Activated CD8-positive, alpha-beta memory T cell treated with anti-CD3 and anti-CD28 coated beads, Interleukin-2, amount 50 U/mL, for 24 hours (primary cell): ENCODE measurements around the gene PACS1.

Experiments
- DNase-seq: peaks from one replicate; pipeline ENCODE4 v3.0.0-alpha.2; 2020; ENCODE audit errors: extremely low read depth

The PACS1 gene

DNA sequence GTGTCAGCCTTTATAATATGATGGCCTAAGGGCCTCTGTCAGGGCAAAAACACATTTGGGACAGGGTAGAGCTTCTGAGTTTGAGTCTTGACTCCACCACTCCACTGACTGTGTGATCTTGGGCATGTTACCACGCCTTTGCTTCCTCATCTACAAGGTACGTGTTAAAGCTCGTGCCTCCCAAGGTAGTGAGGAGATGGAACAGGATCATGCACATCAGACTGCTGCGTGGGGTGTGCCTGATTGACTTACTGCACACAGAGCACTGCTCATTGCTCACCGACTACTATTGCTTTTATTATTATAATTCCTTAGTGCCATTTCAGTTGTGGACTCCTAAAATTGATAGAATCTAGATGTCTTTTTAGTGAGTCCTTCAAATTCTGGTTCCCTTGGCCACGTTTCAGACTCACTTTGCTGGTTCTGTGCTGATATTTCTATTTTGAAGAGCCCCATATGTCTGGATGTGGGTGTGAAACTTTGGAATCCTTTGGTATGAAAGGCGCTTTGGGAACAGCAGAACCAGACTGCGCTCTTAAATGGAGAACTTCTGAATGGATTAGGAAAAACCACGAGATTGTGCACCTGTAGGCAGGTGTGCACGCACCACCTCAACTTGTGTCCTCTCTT, 154.3 kb downstream of the PACS1 start:
- no peak for DNase-seq

DNA sequence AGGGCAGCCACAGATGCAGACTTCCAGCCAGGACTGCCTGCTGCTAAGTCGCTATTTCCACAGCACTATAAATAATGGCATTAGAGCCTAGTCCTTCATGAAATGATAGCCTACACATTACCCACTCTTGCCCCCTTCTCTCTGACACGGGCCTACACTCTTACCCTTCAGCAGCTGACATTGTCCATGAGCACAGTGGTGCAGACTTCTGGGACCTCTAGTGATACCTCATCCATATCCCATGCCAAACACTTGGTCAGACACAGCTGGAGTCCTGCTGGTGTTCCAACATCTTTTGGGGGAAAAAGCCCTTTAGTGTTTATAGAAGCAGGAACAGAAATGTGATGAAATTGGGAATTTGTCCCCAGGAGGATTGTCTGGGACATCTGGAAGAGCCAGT, 155.0 kb downstream of the PACS1 start:
- DNase-seq = no peak

GRCh38 chr11:66226101-66226500, 156.0 kb downstream of the PACS1 start:
- DNase-seq = no peak

- no peak for DNase-seq
Observed at GRCh38 chr11:66227700-66228099, 157.6 kb downstream of the PACS1 start.

GRCh38 chr11:66228521-66228920, 158.4 kb downstream of the PACS1 start:
- DNase-seq = no peak

DNA sequence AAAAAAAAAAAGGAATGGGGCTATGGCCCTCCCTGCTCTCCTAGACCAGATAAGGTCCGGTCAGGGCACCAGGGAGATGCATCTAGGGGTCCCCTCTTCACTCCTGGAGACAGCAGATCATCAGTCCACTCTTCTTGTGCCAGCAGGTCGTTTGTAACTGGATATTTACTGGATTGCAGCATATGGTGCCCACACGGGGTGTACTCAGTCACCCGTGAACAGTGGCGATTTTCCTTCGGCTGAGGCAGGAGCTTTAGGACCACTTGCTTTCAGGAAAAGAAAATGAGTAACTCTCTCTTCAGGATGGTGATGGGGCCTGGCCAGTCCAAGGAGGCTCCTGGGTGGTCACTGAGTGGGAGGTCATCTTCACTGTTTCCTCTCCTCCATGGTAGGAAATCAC, 160.1 kb downstream of the PACS1 start:
- no peak for DNase-seq

DNA sequence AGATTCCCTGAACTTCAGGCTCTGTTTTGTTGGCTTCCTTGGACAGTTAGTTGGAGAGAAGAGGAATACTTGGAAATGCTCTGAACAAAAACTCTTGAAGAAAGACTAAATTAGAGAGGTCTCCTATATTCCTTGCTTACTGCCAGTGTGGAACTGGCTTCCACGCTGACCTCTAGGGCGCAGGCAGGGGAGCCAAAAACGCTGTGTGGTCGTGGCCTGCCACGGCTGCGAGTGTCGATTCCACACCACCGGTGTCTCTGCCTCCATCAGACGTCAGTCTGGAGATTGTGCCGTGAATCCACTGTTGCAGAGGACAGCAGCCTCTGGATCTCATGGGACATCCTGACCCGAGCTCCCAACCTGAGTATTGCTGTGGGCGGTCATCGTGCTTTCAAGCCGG, 160.9 kb downstream of the PACS1 start:
- DNase-seq = no peak

DNA sequence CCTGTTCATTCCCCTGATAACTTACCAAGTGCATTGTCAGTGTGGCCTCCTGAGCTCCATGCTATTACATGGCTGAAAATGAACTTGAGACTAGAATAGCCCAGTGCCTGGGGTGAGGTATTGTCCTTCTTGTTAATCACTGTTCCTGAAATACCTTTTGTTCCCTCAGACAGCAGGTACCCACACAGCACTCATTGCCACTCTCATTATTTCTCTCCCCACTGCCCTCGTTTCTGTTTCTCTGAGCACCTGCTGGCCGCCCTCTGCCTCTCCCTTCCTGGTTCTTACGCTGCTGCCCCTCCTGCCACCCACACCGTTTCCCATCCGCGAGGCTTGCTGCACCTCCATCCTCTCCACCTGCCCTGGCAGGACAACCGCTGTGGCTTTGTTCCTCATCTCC, 161.5 kb downstream of the PACS1 start:
- DNase-seq = no peak

- DNase-seq = no peak
Observed at GRCh38 chr11:66232769-66233168, 162.7 kb downstream of the PACS1 start.

DNA sequence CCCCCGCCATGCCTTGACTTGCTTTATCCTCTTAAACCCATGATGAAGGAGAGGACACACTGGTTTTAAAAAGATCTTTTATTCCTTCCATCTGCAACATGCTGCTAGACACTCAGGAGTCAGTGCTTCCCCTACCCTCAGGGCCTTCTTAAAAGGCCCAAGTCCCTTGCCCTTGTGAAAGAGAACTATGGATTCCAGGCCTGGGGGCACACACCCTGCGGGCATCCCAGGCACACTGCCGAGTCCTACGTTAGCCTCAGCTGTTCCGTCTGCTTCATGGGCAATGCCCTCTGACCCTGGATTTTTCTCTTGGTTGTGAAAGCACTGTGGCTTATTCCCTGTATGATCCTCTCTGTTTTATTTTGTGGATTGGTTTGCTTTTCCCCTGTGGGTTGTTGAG, 163.2 kb downstream of the PACS1 start:
- DNase-seq = no peak

GRCh38 chr11:66235141-66235540, 165.1 kb downstream of the PACS1 start:
- DNase-seq = no peak

DNA sequence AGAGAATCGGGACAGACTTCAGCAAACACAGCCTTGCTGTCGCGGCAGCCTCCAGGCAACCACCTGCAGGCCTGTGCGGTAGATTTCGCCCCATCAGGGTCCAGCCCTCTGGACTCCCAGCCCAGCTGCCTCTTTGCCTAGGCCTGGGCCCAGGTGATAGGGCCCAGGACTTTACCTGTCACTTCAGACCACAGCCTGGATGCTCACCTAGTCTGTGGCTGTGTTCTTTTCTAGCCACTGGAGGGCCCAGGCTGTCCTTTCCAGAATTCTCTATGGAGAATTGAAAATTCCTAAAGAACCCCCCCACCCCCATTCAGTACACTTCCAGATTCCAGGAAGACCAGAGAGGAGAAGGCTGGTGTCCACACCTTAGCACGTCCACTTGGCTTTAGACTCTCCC, 167.8 kb downstream of the PACS1 start:
- no peak for DNase-seq

- DNase-seq = no peak
Observed at GRCh38 chr11:66238786-66239413, 168.8 kb downstream of the PACS1 start.

DNA sequence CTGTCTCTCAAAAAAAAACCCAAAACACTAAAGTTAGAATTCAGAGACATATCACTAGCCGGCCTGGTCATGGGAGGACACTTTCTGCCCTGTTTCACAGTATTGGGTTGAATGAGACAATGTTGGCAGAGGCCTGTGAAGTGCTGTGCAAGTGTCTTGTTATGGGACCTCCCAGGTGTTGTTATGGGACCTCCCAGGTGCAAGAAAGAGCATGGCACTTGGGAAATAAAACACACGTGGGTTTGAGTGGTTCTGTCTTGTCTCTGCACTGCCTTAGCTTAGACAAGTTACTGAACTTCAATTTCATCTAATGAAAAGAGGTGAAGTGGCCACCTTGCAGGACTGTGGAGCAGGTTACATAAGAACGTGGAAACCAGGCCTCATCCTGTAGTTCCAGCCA, 169.4 kb downstream of the PACS1 start:
- no peak for DNase-seq

DNA sequence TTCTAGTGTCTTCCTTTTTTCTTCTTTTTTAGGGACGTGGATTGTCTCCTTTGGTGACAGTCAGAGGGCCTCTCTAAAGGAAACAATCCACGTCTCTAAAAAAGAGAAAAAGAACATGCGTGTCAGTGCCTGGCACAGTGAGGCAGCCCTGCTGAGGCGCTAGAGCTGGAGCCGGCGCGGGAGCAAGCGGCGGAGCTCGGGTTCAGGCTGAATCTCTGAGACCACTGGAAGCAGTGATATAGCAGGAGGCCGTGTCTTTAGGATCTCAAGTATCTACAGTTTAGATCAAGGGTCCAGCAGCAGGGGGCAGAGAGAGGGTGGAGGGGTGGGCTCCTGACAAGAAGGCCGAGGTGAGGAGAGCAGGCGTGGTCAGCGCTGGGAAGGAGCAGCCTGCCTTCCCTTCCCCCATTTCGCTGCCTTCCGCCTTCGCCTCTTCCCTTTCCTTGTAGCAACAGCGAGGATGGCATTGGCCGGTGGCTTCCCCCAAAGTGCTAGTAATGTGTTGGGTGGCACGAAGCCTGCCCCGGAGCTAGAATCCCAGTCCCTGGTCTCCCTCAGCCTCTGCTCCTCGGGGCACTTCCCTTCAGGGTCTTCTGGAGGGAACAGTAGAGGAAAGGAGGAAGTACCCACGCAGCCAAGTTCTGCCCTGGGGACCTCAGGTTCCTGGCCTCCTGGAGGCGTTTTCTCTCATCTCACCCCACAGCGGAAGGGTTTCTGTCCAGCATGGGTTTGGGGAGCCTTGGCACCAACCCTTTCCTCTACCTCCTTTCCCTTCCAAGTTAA, 170.1 kb downstream of the PACS1 start:
- no peak for DNase-seq

- no peak for DNase-seq
Observed at GRCh38 chr11:66240781-66241136, 170.7 kb downstream of the PACS1 start.

- DNase-seq = no peak
Observed at GRCh38 chr11:66242095-66242765, 172.2 kb downstream of the PACS1 start.

- no peak for DNase-seq
Observed at GRCh38 chr11:66243782-66244535, 173.9 kb downstream of the PACS1 start.

DNA sequence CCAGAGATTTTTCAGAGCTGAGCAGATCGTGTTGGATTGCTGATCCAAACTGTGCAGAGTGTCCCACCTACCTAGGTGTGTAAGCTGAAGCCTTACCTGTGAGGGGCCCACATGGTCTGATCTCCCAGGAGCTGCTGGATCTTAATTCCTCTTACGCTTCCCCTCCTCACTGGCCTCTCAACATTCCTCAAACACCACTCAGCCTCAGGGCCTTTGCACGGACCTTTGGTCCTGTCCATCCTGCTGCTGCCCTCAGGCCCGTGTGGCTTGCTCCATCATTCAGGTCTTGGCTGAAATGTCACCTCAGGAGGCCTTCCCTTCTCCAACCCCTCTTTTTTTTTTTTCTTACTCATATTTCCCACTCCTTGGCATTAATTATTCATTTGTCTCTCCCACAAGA, 177.2 kb downstream of the PACS1 start:
- no peak for DNase-seq

- DNase-seq = no peak
Observed at GRCh38 chr11:66247801-66248200, 177.7 kb downstream of the PACS1 start.

GRCh38 chr11:66248903-66249302, 178.8 kb downstream of the PACS1 start:
- DNase-seq = no peak

DNA sequence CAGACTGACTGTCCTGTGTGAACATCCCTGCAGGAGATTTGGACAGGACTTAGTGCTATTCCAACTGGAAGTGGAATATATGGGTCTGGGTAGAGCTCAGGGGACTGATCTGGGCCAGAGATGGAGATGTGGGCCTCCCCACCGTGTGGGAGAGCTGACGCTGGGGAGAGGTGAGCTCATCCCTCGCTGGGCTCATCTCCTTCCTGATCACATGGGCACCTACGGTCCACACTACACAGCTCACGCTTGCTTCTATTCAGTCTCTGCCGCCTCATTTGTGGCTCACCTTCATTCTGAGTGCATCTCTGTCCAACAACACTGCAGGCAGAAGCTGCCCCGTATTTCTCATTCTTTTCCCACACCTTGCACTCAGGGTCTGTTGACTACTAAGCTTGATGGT, 181.7 kb downstream of the PACS1 start:
- no peak for DNase-seq
